ENCODE measurements around the gene MCOLN3.

The MCOLN3 gene

DNA sequence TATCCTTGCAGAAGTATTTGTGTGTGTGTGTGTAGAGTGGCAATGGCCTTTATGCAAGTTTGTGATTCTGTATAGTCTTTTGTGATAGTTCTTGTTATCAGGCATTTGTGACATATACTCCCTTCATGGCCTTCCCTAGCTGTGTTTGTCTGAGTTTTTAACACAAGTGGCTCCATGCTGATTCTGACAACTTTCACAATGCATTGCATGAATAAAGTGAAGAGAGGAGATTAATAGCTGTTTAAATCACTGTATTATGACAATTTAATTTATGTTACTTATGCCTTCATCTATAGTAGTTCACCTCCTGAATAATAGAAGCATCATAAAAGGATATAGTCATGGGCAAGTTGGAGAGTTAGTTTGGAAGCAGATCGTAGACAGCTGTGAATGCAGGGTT lies 17.2 kb upstream of the MCOLN3 start:
- TF ChIP-seq, protein P1, sequence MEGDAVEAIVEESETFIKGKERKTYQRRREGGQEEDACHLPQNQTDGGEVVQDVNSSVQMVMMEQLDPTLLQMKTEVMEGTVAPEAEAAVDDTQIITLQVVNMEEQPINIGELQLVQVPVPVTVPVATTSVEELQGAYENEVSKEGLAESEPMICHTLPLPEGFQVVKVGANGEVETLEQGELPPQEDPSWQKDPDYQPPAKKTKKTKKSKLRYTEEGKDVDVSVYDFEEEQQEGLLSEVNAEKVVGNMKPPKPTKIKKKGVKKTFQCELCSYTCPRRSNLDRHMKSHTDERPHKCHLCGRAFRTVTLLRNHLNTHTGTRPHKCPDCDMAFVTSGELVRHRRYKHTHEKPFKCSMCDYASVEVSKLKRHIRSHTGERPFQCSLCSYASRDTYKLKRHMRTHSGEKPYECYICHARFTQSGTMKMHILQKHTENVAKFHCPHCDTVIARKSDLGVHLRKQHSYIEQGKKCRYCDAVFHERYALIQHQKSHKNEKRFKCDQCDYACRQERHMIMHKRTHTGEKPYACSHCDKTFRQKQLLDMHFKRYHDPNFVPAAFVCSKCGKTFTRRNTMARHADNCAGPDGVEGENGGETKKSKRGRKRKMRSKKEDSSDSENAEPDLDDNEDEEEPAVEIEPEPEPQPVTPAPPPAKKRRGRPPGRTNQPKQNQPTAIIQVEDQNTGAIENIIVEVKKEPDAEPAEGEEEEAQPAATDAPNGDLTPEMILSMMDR (IDR thresholded peaks at IDR 0.05; ENCODE audit: extremely low read depth, insufficient read depth, missing control alignments) = no peak
- no peak for DNase-seq (ENCODE audit: low spot score)
- in situ Hi-C loops (cut with MboI; ENCODE audit: low pct_unique_long_range_greater_than_20kb, low sequenced_read_pairs, unreplicated experiment) = no loop called here

GRCh38 chr1:85062425-85063026 lies 14.2 kb upstream of the MCOLN3 start:
- TF ChIP-seq, protein P1 (IDR thresholded peaks at IDR 0.05; ENCODE audit: extremely low read depth, insufficient read depth, missing control alignments) = no peak
- in situ Hi-C loops (cut with MboI; ENCODE audit: low pct_unique_long_range_greater_than_20kb, low sequenced_read_pairs, unreplicated experiment) = no loop called here

DNA sequence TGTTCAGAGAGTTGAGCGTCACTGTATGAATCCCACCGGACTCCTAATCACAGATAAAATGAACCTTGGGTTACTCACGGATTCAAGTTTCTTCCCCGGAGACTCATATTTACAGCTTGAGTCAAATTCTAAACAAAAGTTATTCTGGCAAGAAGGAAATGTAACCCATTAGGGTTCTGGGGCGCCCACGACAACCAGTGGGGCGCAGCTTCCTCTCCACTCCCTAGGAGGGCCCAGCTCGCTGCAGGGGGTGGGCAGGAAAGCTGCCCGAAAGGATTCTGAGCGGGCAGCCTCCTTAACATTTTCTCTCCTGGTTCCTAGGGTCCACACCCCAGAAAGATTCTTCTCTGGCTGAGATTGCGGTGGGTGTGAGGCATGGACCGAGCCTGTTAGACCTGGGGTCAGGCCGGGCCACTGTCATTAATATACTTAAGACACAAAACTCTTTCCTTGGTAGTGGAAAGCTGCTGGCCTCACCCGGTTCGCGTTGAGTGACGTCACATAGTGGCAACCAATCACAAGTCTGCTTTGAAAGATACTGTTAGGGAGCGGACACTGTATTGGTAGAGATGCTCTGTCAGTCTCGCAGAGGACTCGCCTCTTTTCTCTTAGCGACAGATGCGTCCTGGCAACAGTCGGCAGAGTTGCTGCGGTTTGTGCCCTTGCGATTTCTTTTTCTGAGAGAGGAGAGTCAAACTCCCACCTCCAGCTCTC lies 13.6 kb upstream of the MCOLN3 start:
- peak; percentile 92 for DNase-seq (ENCODE audit: low spot score)
- in situ Hi-C loops (cut with MboI; ENCODE audit: low pct_unique_long_range_greater_than_20kb, low sequenced_read_pairs, unreplicated experiment) = no loop called here
- TF ChIP-seq, protein P1 (IDR thresholded peaks at IDR 0.05; ENCODE audit: extremely low read depth, insufficient read depth, missing control alignments) = no peak

More at GRCh38 chr1:85062425-85063026, 14.2 kb upstream of the MCOLN3 start:
- DNase-seq (ENCODE audit: low spot score) = no peak

- TF ChIP-seq, protein P1 (IDR thresholded peaks at IDR 0.05; ENCODE audit: extremely low read depth, insufficient read depth, missing control alignments) = no peak
- in situ Hi-C loops (cut with MboI; ENCODE audit: low pct_unique_long_range_greater_than_20kb, low sequenced_read_pairs, unreplicated experiment) = no loop called here
- DNase-seq (ENCODE audit: low spot score) = no peak
Observed at GRCh38 chr1:85060038-85060437, 11.7 kb upstream of the MCOLN3 start.

DNA sequence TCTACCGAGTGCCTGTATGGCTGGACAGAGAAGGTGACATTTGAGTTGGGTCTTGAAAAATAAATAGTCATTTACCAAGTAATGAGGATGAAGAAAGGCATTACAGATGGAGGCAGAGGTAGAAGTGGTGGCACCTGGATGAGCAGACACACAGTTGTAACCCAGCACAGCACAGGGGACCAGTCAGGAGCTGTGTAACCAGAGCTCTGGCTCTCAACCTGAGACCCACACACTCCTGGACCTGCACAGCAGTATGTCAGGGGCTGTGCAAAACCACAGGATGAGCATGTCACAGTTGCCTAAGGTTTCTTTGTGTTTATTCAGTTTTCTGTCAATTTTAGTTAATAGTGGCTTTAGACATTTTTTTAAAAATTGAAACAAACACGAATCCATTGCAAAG lies 11.3 kb upstream of the MCOLN3 start:
- in situ Hi-C loops (cut with MboI; ENCODE audit: low pct_unique_long_range_greater_than_20kb, low sequenced_read_pairs, unreplicated experiment) = no loop called here
- TF ChIP-seq, protein P1 (IDR thresholded peaks at IDR 0.05; ENCODE audit: extremely low read depth, insufficient read depth, missing control alignments) = no peak

DNA sequence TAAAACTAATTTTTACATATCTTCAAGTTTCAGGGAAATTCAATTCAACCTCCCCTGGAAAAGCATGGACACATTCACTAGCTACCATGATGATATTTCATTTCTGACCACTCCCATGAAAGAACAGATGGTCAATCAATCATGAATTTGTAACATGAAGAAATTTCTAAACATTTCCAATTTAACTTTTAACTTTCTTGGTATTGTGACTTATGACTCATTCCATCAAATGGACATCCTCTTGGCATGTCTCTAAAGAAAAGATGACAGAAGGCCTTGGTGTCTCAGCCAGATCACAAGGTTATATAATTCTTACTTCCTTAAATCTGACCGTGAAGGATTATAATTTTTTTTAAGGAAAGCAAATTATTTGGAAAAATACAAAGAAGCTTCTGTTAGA lies 10.5 kb upstream of the MCOLN3 start:
- DNase-seq (ENCODE audit: low spot score) = no peak
- in situ Hi-C loops (cut with MboI; ENCODE audit: low pct_unique_long_range_greater_than_20kb, low sequenced_read_pairs, unreplicated experiment) = no loop called here
- TF ChIP-seq, protein P1 (IDR thresholded peaks at IDR 0.05; ENCODE audit: extremely low read depth, insufficient read depth, missing control alignments) = no peak

More for the DNA sequence above, 11.3 kb upstream of the MCOLN3 start:
- DNase-seq (ENCODE audit: low spot score) = no peak
